ENCODE measurements around the gene FNIP1. TPM values are rescaled to one million over a fixed set of nuclear protein-coding genes. Genes with fewer than 3 reads are reported as not detected.
"Not testable (repeated sequence)": the region's sequence is repeated elsewhere in the genome, so short reads cannot be mapped to it uniquely, and the experiment has no call there.

Gene FNIP1
- total RNA-seq, 1 donor: 77.5 TPM

GRCh38 chr5:131749138-131749537 lies 47.7 kb downstream of the FNIP1 start:
- Histone ChIP-seq H3K4me3 (ENCODE audit: low read length) (no peak overlapping the region), H3K9me3 (ENCODE audit: low read depth, low read length) (no peaks in the 10 kb centered on the region), H3K27me3 (ENCODE audit: insufficient read depth, low read length) (no peaks in the 10 kb centered on the region), H3K4me1 (ENCODE audit: insufficient read depth, low read length) (peaks cover 19% of the 10 kb centered on the region)

GRCh38 chr5:131747180-131748105 lies 49.4 kb downstream of the FNIP1 start:
- Histone ChIP-seq H3K4me3 (ENCODE audit: low read length) (no peak overlapping the region), H3K9me3 (ENCODE audit: low read depth, low read length) (no peaks in the 10 kb centered on the region), H3K27me3 (ENCODE audit: insufficient read depth, low read length) (no peaks in the 10 kb centered on the region), H3K4me1 (ENCODE audit: insufficient read depth, low read length) (peaks cover 19% of the 10 kb centered on the region)

GRCh38 chr5:131746423-131746822 lies 50.4 kb downstream of the FNIP1 start:
- Histone ChIP-seq H3K27me3 (ENCODE audit: insufficient read depth, low read length) (no peaks in the 10 kb centered on the region), H3K4me3 (ENCODE audit: low read length) (no peak overlapping the region), H3K9me3 (ENCODE audit: low read depth, low read length) (no peaks in the 10 kb centered on the region), H3K4me1 (ENCODE audit: insufficient read depth, low read length) (peaks cover 19% of the 10 kb centered on the region)

- H3K4me1 ChIP-seq (ENCODE audit: insufficient read depth, low read length): peaks cover 19% of the 10 kb centered on the region
- H3K4me3 ChIP-seq (ENCODE audit: low read length): no peak overlapping the region
- H3K27me3 ChIP-seq (ENCODE audit: insufficient read depth, low read length): no peaks in the 10 kb centered on the region
- no peaks in the 10 kb centered on the region for H3K9me3 ChIP-seq (ENCODE audit: low read depth, low read length)
Observed at GRCh38 chr5:131745703-131746102, 51.1 kb downstream of the FNIP1 start.

GRCh38 chr5:131745155-131745554 lies 51.7 kb downstream of the FNIP1 start:
- H3K27me3 ChIP-seq (ENCODE audit: insufficient read depth, low read length): no peaks in the 10 kb centered on the region
- no peaks in the 10 kb centered on the region for H3K9me3 ChIP-seq (ENCODE audit: low read depth, low read length)
- H3K4me1 ChIP-seq (ENCODE audit: insufficient read depth, low read length): peaks cover 19% of the 10 kb centered on the region
- H3K4me3 ChIP-seq (ENCODE audit: low read length): no peak overlapping the region

- Histone ChIP-seq H3K4me3 (ENCODE audit: low read length) (no peak overlapping the region), H3K27me3 (ENCODE audit: insufficient read depth, low read length) (no peaks in the 10 kb centered on the region), H3K4me1 (ENCODE audit: insufficient read depth, low read length) (no peaks in the 10 kb centered on the region), H3K9me3 (ENCODE audit: low read depth, low read length) (no peaks in the 10 kb centered on the region)
Observed at GRCh38 chr5:131740477-131740876, 56.3 kb downstream of the FNIP1 start.

GRCh38 chr5:131735393-131735792 lies 61.4 kb downstream of the FNIP1 start:
- Histone ChIP-seq H3K27me3 (ENCODE audit: insufficient read depth, low read length) (no peaks in the 10 kb centered on the region), H3K4me1 (ENCODE audit: insufficient read depth, low read length) (no peaks in the 10 kb centered on the region), H3K4me3 (ENCODE audit: low read length) (no peak overlapping the region), H3K9me3 (ENCODE audit: low read depth, low read length) (no peaks in the 10 kb centered on the region)

GRCh38 chr5:131734939-131735338 lies 61.9 kb downstream of the FNIP1 start:
- H3K4me1 ChIP-seq (ENCODE audit: insufficient read depth, low read length); H3K9me3 ChIP-seq (ENCODE audit: low read depth, low read length); H3K4me3 ChIP-seq (ENCODE audit: low read length); H3K27me3 ChIP-seq (ENCODE audit: insufficient read depth, low read length): not testable (repeated sequence)

GRCh38 chr5:131729292-131729691 lies 67.5 kb downstream of the FNIP1 start:
- H3K27me3 ChIP-seq (ENCODE audit: insufficient read depth, low read length); H3K4me3 ChIP-seq (ENCODE audit: low read length); H3K9me3 ChIP-seq (ENCODE audit: low read depth, low read length); H3K4me1 ChIP-seq (ENCODE audit: insufficient read depth, low read length): not testable (repeated sequence)

GRCh38 chr5:131724089-131724488 lies 72.7 kb downstream of the FNIP1 start:
- not testable (repeated sequence) for H3K27me3 ChIP-seq (ENCODE audit: insufficient read depth, low read length); H3K9me3 ChIP-seq (ENCODE audit: low read depth, low read length); H3K4me1 ChIP-seq (ENCODE audit: insufficient read depth, low read length); H3K4me3 ChIP-seq (ENCODE audit: low read length)

- Histone ChIP-seq H3K9me3 (ENCODE audit: low read depth, low read length) (peaks cover 5% of the 10 kb centered on the region), H3K4me3 (ENCODE audit: low read length) (no peak overlapping the region), H3K4me1 (ENCODE audit: insufficient read depth, low read length) (no peaks in the 10 kb centered on the region), H3K27me3 (ENCODE audit: insufficient read depth, low read length) (no peaks in the 10 kb centered on the region)
Observed at GRCh38 chr5:131720714-131721113, 76.1 kb downstream of the FNIP1 start.

- Histone ChIP-seq H3K27me3 (ENCODE audit: insufficient read depth, low read length) (no peaks in the 10 kb centered on the region), H3K9me3 (ENCODE audit: low read depth, low read length) (peaks cover 5% of the 10 kb centered on the region), H3K4me1 (ENCODE audit: insufficient read depth, low read length) (no peaks in the 10 kb centered on the region), H3K4me3 (ENCODE audit: low read length) (no peak overlapping the region)
Observed at GRCh38 chr5:131719564-131719963, 77.3 kb downstream of the FNIP1 start.

GRCh38 chr5:131718487-131719014 lies 78.3 kb downstream of the FNIP1 start:
- Histone ChIP-seq H3K4me1 (ENCODE audit: insufficient read depth, low read length) (no peaks in the 10 kb centered on the region), H3K9me3 (ENCODE audit: low read depth, low read length) (peaks cover 5% of the 10 kb centered on the region), H3K27me3 (ENCODE audit: insufficient read depth, low read length) (no peaks in the 10 kb centered on the region), H3K4me3 (ENCODE audit: low read length) (no peak overlapping the region)

- not testable (repeated sequence) for H3K4me3 ChIP-seq (ENCODE audit: low read length); H3K9me3 ChIP-seq (ENCODE audit: low read depth, low read length); H3K4me1 ChIP-seq (ENCODE audit: insufficient read depth, low read length); H3K27me3 ChIP-seq (ENCODE audit: insufficient read depth, low read length)
Observed at GRCh38 chr5:131717164-131717563, 79.7 kb downstream of the FNIP1 start.

- H3K27me3 ChIP-seq (ENCODE audit: insufficient read depth, low read length): no peaks in the 10 kb centered on the region
- H3K4me3 ChIP-seq (ENCODE audit: low read length): no peak overlapping the region
- peaks cover 5% of the 10 kb centered on the region for H3K9me3 ChIP-seq (ENCODE audit: low read depth, low read length)
- H3K4me1 ChIP-seq (ENCODE audit: insufficient read depth, low read length): no peaks in the 10 kb centered on the region
Observed at GRCh38 chr5:131716650-131717049, 80.2 kb downstream of the FNIP1 start.

- H3K4me3 ChIP-seq (ENCODE audit: low read length): no peak overlapping the region
- H3K4me1 ChIP-seq (ENCODE audit: insufficient read depth, low read length): peaks cover 9% of the 10 kb centered on the region
- H3K9me3 ChIP-seq (ENCODE audit: low read depth, low read length): no peaks in the 10 kb centered on the region
- H3K27me3 ChIP-seq (ENCODE audit: insufficient read depth, low read length): no peaks in the 10 kb centered on the region
Observed at GRCh38 chr5:131710391-131710790, 86.4 kb downstream of the FNIP1 start.
